Forelimb muscle (tissue), 1 donor: ENCODE results near the gene TINAG. TPM values are rescaled to one million over a fixed set of nuclear protein-coding genes. Genes with fewer than 3 reads are reported as not detected.
"Not testable (repeated sequence)": the region's sequence is repeated elsewhere in the genome, so short reads cannot be mapped to it uniquely, and the experiment has no call there.

Experiments
- DNase-seq: peaks from one replicate; pipeline ENCODE4 v3.0.0-alpha.2; 2013; ENCODE audit warnings: low read depth
- polyA plus RNA-seq: library from polyadenylated mRNA; unstranded; fragments of 120-200 nt; gene quantifications from one replicate; pipeline ENCODE4 v1.2.1, GENCODE V29; 2013; ENCODE audit not compliant: insufficient read length

TINAG gene
- polyA plus RNA-seq, 1 donor = not detected

DNA sequence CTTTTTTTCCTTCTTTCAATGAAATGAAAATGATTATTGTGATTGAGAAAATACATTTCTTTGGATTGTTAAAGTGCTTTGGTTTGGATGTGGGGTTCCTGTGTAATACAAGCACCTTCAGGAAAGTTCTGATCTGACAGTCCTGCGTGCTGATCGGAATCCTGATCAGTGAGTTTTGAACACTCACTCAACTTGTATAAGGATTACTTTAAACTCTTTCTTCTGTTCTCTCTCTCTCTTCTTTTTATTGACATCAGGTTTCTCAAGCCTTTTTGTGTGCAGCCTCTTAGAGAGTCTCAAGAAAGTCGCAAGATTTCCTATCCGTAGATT lies 710 bp downstream of the TINAG start:
- DNase-seq = no peak

DNA sequence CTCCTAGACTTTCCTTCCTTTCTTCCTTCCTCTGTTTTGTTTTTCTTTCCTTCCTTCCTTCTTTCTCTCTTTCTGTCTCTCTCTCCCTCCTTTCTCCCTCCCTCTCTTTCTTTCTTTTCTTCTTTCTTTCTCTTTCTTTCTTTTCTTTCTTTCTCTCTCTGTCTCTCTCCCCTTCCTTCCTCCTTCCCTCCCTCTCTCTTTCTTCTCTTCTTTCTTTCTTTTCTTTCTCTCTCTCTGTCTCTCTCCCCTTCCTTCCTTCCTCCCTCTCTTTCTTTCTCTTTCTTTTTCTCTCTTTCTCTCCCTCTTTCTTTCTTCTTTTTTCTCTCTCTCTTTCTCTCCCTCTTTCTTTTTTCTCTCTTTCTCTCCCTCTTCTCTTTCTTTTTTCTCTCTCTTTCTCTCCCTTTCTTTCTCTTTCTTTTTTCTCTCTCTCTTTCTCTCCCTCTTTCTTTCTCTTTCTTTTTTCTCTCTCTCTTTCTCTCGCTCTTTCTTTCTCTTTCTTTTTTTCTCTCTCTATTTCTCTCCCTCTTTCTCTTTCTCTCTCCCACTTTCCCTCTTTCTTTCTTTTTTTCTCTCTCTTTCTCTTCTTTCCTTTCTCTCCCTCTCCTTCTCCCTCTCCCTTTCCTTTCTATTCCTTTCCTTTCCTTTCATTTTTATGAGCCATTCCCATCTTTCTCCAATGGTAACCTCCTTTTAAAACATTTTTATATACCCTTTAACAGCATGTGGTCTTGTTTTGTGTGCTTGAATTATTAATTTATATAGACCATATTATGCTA lies 2.3 kb downstream of the TINAG start:
- no peak for DNase-seq

DNA sequence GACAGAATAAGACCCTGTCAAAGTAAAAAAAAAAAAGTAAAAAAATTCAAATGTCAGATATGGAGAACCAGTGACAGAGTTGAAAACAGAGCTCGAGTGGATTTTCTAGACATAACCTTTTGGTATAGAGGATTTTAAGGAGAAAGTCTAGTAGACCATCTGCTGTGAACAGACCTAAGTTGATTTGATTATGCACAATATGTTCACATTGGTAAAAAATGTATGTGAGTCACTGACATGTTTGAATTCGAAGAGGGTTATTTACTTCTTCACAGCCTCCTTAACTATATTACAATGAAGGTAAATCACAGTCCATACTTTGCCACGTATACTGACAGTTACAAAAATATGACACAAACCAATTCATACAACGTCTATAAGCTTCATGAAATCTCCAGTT lies 7.4 kb downstream of the TINAG start:
- no peak for DNase-seq

DNA sequence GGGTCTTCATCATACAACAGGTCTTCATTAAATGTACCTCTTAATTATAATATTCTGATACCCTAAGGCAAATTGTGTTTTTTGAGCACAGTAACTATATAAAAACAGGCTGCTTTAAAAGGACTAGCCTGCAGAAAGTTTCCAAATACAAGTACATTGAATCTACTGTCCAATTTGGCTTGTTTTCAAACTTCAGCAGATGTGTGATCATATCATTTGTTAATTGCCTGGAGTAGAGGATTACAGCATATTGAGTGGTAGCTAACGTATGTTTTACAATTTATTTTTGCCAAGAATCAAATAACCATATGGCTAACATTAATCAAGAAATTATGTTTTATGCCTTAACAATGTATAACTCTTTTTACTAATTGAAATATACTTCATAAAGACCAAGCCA lies 12.6 kb downstream of the TINAG start:
- no peak for DNase-seq

DNA sequence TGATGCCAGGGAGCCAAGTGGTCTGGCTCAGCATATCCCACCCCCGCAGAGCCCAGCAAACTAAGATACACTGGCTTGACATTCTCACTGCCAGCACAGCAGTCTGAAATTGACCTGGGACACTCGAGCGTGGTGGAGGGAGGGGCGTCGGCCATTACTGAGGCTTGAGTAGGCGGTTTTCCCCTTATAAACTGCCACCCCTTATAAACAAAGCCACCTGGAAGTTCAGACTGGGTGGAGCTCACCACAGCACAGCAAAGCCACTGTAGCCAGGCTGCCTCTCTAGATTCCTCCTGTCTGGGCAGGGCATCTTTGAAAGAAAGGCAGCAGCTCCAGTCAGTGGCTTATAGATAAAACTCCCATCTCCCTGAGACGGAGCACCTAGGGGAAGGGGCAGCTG lies 19.4 kb downstream of the TINAG start:
- no peak for DNase-seq

DNA sequence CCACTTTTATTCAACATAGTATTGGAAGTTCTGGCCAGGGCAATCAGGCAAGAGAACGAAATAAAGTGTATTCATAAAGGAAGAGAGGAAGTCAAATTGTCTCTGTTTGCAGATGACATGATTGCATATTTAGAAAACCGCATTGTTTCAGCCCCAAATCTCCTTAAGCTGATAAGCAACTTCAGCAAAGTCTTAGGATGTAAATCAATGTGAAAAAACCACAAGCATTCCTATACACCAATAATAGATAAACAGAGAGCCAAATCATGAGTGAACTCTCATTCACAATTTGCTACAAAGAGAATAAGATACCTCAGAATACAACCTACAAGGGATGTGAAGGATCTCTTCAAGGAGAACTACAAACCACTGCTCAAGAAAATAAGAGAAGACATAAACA lies 23.3 kb downstream of the TINAG start:
- DNase-seq = not testable (repeated sequence)

DNA sequence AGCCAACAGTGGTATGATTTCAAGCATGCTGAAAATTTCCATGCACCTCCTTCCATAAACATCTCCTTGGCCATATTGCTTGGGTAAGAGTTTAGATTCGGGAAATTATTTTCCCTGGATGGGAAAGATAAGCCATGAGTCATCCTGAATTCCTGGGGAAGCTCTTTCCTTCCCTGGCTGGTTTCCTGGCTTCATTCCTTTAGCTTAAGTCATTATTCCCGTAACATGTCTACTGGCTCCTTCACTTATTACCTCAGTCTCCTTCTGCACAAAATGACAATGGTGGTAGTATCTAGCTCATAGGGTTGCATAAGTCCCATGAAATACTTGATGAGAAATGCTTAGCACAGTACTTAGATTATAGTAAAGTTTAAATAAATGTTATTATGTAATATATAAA lies 27.6 kb downstream of the TINAG start:
- DNase-seq = no peak

DNA sequence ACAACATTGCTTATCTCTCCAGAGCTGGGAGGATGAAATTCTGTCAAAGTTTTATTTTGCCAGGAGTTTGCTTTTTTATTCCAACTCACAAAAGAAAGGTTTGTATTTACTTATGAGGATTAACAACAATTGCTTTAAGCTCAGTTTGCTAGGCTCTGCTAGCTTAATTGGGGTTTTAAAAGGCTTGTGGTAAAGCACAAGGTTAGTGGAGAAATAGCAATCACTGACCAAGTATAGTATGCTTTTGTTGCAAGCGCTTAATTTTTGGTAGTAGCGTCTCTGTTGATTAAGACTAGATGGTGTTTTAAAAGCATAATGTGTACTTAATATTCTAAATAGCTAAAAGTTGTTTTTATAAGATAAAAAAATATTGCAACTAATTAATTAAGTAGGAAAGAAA lies 45.7 kb downstream of the TINAG start:
- DNase-seq = no peak

DNA sequence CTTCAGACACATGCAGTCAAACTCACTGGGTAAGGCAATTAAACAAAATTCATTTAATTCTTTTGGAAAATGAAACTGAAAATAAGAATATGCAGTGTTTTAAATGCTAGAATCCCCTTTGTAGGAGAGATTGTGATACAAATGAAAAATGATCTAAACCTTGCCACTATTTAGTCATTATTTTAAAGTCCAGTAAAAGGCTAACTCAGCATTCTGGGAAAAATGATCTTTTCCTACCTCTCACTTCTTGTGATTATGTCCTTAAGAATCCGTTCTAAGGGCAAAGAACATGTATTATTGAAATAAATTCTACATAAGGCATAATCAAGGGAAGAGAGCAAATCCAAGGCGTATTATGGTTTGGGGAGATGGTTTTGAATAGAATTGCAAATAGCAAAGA lies 46.4 kb downstream of the TINAG start:
- DNase-seq = no peak

DNA sequence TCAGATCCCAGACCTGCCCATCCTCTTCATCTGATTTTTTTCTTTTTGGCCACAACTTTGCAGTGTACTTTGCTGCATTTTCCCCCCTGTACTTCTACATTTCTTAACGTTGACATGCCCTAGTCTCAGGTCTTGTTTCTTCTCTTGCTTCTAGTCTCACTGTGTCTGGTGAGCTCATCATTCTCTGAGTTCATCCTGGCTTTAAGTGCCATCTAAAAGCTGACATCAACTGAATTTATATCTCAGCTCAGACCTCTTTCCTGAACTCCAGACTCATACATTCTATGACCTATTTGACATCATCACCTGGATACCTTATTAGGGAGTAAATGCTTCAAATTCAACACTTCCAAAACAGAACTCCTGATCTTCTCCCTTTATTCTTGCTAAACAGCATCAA lies 48.9 kb downstream of the TINAG start:
- DNase-seq = no peak

DNA sequence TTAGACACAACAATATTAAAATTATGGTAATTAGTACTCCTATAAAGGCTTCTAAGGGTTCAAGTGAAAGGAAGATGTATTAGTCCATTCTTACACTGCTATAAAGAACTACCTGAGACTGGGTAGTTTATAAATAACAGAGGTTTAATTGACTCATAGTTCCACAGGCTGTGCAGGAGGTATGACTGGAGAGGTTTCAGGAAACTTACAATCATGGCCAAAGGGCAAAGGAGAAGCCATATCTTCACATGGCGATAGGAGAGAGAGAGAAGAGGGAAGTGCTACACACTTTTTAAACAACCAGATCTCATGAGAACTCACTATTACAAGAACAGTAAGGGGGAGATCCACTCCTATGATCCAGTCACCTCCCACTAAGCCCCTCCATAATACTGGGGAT lies 52.9 kb downstream of the TINAG start:
- DNase-seq = no peak

DNA sequence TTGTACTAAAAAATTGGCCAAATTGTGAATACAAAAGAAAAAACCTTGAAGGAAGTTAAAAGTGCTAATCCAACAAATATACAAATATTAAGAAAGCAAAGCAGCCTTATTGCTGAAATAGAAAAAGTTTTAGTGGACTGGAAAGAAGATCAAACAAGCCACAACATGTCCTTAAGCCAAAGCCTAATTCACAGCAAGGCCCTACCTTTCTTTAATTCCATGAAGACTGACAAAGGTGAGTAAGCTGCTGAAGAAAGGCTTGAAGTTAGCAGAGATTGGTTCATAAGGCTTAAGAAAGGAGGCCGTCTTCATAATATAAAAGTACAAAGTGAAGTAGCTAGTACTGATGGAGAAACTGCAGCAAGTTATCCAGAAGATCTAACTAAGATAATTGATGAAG lies 53.5 kb downstream of the TINAG start:
- no peak for DNase-seq

DNA sequence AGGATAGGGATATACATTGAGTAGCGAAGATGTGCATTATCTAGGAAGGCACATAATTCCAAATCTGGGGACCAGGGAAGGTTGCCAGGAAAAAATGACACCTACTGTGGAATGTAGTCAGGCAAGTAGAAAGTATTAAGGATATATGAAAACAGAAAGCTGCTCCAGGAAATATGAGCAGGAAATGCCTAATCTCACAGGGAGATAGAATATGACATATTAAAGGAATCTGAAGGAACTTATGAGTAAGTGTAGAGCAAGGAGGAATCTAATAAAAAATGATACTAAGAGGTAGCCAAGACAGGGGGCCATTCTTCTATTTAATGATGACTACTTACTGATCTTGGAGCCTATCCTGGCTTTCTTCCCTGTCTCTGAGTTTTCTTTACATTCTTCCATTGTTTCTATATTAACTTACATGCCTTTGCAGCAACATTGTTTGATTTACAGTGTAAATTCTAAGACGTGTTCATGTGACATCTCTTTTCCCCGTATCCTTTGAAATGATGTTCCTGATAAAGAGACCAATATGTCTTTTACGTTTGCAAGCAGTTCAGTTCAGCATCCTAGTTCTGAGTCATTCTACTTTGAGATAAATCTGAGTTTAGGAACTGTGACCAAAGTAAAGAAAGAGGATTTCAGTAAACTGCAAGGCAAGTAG lies 58.6 kb downstream of the TINAG start:
- no peak for DNase-seq

DNA sequence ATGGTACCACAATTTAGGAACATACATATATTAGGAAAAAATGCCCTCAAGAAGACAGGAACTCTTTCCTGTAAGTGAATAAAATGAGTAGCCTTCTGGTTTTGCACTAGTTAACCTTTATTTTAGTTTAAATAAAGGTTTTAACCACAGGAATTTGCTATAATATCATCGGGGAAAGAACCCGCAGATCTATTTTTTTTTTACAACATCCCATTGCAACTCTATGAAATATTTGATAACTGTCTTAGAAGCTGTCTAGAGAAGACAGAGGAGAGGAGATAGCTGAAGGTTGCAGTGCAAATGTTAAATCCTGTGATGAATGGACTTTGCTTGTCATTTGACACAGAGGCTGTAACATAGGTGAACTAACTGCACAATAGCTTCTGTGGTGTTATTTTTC lies 69.5 kb downstream of the TINAG start:
- DNase-seq = no peak

DNA sequence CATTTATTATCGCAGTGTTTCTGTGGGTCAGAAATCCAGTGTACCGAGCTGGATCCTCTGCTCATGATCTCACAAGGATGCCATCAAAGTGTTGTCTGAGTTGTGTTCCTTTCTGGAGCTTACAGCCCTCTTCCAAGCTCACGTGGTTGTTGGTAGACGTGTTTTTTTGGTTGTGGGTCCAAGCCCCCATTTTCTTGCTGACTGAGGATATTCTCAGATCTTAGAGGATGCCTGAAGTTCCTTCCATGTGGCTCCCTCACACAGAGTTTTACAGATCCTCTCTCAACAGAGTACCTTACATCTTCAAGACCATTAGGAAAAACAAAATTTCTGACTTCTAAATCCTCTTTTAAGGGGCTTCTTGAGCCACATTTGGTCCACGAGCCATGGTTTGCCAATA lies 78.1 kb downstream of the TINAG start:
- DNase-seq = no peak

DNA sequence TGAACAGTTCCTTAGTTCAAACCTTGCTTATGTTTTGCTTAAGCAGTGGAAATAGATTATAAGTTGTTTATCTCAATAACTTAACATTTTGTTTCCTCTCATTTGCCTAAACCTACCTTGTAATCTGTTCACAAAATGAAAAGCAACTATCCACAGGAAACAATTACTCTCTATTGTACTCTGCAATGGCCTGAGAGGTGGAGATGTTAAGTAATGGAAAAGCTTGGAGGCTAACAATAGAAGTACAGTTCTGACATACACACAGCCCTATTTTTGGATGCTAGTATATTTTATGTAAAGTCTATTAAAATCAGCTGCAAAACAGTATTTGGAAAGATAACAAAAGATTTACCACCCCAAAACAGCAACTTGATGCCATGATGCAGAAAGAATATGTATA lies 82.1 kb downstream of the TINAG start:
- no peak for DNase-seq

DNA sequence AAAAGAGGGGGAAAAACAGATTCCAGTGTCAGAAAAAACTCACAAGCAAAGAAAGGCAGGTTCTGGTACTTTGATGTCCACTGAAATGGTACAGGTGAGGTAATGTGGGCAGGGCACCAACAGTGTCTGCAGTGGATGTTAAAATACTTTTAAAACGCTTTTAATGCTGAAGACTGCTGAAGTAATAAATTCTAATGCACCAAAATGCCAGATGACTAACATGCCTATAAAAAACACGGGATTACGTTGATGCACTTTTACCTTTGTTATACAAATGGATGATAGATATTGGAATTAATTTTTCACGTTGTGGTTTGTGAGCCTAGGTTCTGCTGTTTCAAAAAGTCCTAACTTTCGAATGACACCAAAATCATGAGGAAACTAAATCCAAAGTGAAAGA lies 83.3 kb downstream of the TINAG start:
- DNase-seq = no peak

DNA sequence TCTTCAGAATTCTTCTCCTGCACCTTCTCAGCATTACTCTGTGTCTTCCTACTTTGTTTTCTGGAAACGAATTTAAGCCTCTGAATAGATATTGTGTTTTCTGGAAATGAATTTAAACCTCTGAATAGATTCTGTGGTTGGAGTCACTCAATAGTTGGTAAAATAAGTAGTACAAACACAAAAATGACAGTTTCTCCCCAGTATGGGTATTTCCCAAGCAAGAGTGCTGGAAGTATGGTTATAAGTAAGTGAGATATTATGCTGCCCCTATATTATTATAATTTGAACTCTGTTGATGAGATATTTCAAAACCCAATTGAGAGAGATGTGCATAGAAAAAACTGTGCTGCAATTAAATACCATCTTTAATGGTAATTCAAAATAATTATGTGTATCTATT lies 94.9 kb downstream of the TINAG start:
- no peak for DNase-seq

DNA sequence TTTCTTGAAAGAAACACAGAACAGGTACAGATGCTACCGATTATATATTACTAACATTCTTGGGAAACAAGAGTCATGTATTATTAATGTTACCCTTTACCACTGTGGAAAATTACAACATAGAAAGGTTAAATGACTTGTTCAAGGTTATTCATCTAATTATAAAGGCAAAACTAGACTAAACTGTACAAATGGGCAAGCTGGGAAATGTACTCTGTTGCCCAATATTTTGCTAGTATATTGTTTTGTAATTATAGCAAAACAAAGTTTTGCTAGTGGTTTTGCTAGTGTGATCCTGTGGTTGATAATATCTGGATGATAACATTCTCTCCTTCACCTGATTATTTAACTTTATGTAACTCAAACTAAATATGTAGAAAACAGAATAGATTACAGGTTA lies 96.5 kb downstream of the TINAG start:
- DNase-seq = no peak

DNA sequence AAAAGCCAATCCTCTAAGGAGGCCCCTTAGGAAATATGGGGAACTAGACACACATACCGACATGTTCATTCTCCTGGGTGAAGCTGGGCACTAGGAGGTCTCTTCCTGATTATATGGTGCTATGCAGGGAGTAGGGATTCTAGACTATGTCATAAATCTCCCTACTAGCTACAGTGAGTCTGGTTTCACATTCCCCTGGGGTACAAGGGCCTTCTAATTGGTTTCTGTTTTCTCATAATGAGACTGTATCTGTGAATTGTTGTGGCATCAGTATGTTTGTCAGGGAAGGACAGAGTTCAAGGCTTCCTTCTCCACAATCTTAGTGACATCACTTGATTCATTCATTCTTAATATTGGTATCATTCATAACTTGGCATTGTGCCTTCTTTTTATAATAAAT lies 103.5 kb downstream of the TINAG start:
- DNase-seq = no peak

DNA sequence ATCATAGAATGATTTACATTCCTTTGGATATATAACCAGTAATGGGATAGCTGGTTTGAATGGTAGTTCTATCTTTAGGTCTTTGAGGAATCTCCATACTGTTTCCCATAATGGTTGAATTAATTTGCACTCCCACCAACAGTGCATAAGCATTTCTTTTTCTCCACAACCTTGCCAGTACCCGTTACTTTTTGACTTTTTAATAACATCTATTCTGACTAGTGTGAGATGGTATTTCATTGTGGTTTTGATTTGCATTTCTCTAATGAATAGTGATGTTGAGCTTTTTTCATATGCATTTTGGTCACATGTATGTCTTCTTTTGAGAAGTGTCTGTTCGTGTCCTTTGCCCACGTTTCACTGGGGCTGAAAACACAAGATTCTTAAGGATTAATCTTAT lies 107.3 kb downstream of the TINAG start:
- DNase-seq = no peak

DNA sequence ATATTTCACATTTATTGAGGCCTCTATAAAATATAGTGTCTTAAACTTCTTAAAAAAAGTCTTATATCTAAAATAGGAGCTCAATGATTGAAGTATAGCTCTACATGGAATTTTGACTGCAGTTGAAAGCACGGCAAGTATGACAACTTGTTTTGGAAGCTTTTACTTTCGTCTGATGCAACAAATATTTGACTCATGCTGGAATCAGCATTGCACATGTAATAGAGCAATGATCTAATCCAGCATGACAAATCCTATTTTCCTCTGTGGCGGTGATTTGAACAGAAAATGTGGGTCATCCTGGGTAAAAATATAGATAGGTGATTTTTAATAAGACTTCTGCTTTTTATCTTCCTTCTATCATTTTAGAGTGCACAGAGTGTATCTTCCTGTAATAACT lies 111.6 kb downstream of the TINAG start:
- peak; percentile 26 for DNase-seq

DNA sequence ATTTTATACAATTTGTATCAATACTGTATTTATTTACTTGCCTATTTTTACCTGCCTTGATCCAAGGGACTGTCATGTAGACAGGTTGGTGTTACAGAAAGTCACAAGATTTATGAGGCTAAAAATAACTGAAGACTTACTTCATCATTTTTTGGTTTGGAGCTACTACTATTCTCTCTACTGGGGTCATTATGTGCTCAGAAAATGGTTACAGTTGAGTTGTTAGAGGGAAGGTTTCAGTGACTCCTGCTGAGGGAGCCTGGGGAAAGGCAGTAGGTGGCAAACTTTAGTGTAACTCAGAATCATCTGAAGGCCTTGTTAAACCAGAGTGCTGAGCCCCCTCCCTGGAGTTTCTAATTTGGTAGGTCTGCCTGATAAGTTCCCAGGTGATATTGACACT lies 118.8 kb downstream of the TINAG start:
- no peak for DNase-seq

DNA sequence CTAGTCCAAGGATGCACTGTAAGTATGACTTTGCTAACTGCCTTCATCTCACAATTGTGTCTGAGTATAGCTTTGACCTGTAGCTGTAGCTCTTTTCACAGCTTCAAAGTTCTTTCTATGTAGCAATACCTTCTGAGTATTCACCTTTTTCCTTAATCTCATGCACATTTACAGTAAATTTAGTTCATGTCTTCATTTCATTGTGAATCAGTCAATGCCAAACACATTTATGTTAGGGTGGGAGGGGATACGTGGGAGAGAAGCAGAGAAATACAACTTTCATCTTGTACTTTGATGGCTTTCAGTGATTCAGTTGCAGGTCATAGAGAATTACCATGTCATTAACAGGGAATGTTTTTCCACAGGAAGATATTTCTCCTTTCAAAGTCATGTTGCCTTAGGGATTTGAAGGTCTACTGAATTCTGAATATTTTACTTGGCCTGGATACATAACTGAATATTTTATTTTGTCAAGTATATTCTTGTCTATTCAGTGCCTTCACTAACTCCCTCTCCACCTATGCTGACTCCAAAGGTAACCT lies 119.2 kb downstream of the TINAG start:
- no peak for DNase-seq
